Mesendoderm (in vitro differentiated cells): Measurements from ENCODE around the gene ENOX2.

Experiments
- DNase-seq: peaks from one replicate; pipeline ENCODE4 v3.0.0; 2013
- H2AK5ac ChIP-seq: 2 replicates; pipeline ENCODE4 v1.6.1; 2013; ENCODE audit warnings: low read length, inconsistent platforms
- H2BK120ac ChIP-seq: 2 replicates; pipeline ENCODE4 v1.6.1; 2013; ENCODE audit warnings: low read depth, mild to moderate bottlenecking, low read length, moderate library complexity, mixed read lengths
- H2BK15ac ChIP-seq: replicated peaks from 2 replicates; pipeline ENCODE4 v1.6.1; 2013; ENCODE audit warnings: low read depth, mild to moderate bottlenecking, moderate library complexity
- H2BK5ac ChIP-seq: 2 replicates; pipeline ENCODE4 v1.6.1; 2013; ENCODE audit warnings: low read length, inconsistent platforms
- H3K18ac ChIP-seq: 2 replicates; pipeline ENCODE4 v1.6.1; 2013; ENCODE audit warnings: mild to moderate bottlenecking, low read length, mixed read lengths
- H3K23ac ChIP-seq: one replicate; pipeline ENCODE4 v1.6.1; 2013; ENCODE audit warnings: low read length
- H3K27ac ChIP-seq: 2 replicates; pipeline ENCODE4 v1.5.1; 2013; ENCODE audit warnings: low read depth, mild to moderate bottlenecking, inconsistent platforms, low read length, moderate library complexity
- H3K27me3 ChIP-seq: 2 replicates; pipeline ENCODE4 v1.6.1; 2013; ENCODE audit warnings: low read length, control low read depth, mild to moderate bottlenecking, inconsistent platforms; ENCODE audit not compliant: insufficient read depth, poor library complexity
- H3K36me3 ChIP-seq: 2 replicates; pipeline ENCODE4 v1.6.1; 2013; ENCODE audit warnings: low read length, inconsistent platforms; ENCODE audit not compliant: control insufficient read depth, insufficient read depth
- H3K4ac ChIP-seq: one replicate; pipeline ENCODE4 v1.6.1; 2013; ENCODE audit warnings: low read depth, mild to moderate bottlenecking, low read length, moderate library complexity
- H3K4me1 ChIP-seq: 2 replicates; pipeline ENCODE4 v1.6.1; 2013; ENCODE audit warnings: low read depth, low read length, inconsistent platforms; ENCODE audit not compliant: control insufficient read depth
- H3K4me2 ChIP-seq: 2 replicates; pipeline ENCODE4 v1.6.1; 2013; ENCODE audit warnings: low read length
- H3K4me3 ChIP-seq: 2 replicates; pipeline ENCODE4 v1.5.1; 2013; ENCODE audit warnings: mild to moderate bottlenecking, low read length
- H3K56ac ChIP-seq: one replicate; pipeline ENCODE4 v1.6.1; 2013; ENCODE audit warnings: low read length
- H3K79me1 ChIP-seq: 2 replicates; pipeline ENCODE4 v1.6.1; 2013; ENCODE audit warnings: low read length, inconsistent platforms
- H3K79me2 ChIP-seq: 2 replicates; pipeline ENCODE4 v1.6.1; 2013; ENCODE audit warnings: mild to moderate bottlenecking, low read length; ENCODE audit not compliant: control insufficient read depth, insufficient read depth
- H3K9ac ChIP-seq: 2 replicates; pipeline ENCODE4 v1.6.1; 2013; ENCODE audit warnings: low read length, inconsistent platforms
- H4K5ac ChIP-seq: one replicate; pipeline ENCODE4 v1.6.1; 2013; ENCODE audit warnings: low read length
- H4K8ac ChIP-seq: one replicate; pipeline ENCODE4 v1.6.1; 2013; ENCODE audit warnings: low read depth, mild to moderate bottlenecking, control low read depth, low read length, moderate library complexity
- WGBS: extraction: QIAGEN DNeasy Blood & Tissue Kit; methylation state at CpG from one replicate; pipeline ENCODE4 v1.1.7; 2013; ENCODE audit warnings: low lambda C conversion rate, missing lambda C conversion rate; ENCODE audit not compliant: insufficient coverage; ENCODE audit errors: extremely low coverage; 5-methylcytosine and 5-hydroxymethylcytosine counted together

The ENOX2 gene

DNA sequence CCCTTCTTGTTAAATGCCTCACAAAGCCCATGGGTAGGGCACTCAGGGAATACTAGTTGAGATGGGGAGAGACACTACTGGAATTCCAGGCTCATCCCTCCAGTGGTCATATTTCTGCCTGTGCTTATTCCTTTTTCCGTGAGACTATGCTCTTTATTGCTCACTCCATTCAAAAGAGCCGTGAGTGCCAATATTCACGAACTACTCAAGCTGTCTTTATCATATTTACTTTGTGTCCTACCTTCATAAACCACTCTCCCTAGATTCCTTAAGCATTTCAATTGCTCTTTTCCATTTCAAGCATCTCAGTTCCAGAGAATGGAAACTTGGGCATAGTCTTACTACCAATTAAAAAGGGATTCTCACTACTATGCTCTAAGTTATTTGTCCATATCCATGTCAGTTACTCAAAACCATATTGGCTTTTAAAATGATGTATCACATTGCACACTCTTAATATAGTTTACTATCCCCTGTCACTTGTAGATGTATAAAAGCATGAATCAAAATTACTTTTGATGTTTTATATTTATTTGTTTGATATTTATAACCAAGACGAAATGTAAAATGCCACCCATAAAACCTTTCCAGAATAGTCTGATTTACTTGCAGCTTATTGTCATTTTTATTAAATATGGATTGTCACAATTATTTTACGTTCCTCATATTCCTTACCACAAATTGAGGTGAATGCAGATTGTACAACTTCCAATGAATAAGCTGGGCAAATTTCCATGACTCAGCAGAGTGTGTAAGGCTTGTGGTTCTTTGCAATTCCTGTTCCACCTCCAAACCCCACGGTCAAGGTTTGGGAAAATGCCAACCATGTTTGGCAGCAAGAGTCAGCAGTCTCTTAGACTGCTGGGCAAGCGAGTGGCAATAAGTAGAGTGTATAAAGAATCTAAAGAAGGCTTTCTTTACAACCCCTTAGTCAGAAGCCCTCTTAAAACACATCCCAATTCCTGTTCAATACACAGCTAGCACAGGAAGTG is 24.4 kb downstream of the ENOX2 start:
- Histone ChIP-seq H3K4ac (no peak overlapping the region), H3K4me1 (no peaks in the 10 kb centered on the region), H2BK5ac (no peak overlapping the region), H4K8ac (no peak overlapping the region), H3K36me3 (no peaks in the 10 kb centered on the region), H2BK15ac (no peak overlapping the region), H3K23ac (no peak overlapping the region), H3K27me3 (no peaks in the 10 kb centered on the region), H3K18ac (no peak overlapping the region), H3K4me2 (no peak overlapping the region), H3K27ac (no peak overlapping the region), H2AK5ac (no peak overlapping the region), H4K5ac (no peak overlapping the region), H2BK120ac (no peak overlapping the region), H3K4me3 (no peak overlapping the region), H3K79me2 (no peaks in the 10 kb centered on the region), H3K9ac (no peak overlapping the region), H3K56ac (no peak overlapping the region), H3K79me1 (no peaks in the 10 kb centered on the region)
- no peak for DNase-seq
- no CpG with 5 or more reads among the region's 7 CpGs for WGBS

DNA sequence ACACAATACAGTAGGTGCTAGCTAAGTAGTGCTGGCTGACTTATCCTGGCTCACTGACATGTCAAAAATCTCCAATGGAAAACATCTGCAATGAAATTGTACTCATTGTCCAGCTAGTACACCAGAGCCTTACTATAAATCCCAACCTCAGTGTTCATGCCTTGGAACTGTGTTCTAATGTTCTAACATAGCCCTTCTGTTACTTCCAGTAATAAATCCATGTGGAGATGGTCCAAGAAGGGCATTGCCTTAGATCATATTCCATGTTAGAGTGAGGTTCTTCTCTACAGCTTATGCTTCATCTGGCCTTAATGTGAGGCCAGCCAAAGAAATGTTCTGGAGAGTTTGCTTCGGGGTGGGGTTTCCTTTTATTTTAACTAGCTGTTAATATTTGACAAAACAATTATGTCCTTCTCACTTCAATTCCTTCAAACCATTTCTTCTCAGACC is 25.1 kb downstream of the ENOX2 start:
- Histone ChIP-seq H3K79me1 (no peaks in the 10 kb centered on the region), H3K4ac (no peak overlapping the region), H3K23ac (no peak overlapping the region), H2AK5ac (no peak overlapping the region), H3K56ac (no peak overlapping the region), H2BK5ac (no peak overlapping the region), H3K9ac (no peak overlapping the region), H2BK120ac (no peak overlapping the region), H3K4me3 (no peak overlapping the region), H3K79me2 (no peaks in the 10 kb centered on the region), H3K18ac (no peak overlapping the region), H4K5ac (no peak overlapping the region), H3K4me2 (no peak overlapping the region), H3K36me3 (no peaks in the 10 kb centered on the region), H3K4me1 (no peaks in the 10 kb centered on the region), H3K27ac (no peak overlapping the region), H3K27me3 (no peaks in the 10 kb centered on the region), H2BK15ac (no peak overlapping the region), H4K8ac (no peak overlapping the region)
- no peak for DNase-seq
- no CpG with 5 or more reads among the region's 1 CpG for WGBS

- Histone ChIP-seq H3K9ac (no peak overlapping the region), H3K23ac (no peak overlapping the region), H3K4me1 (no peaks in the 10 kb centered on the region), H3K4me2 (no peak overlapping the region), H3K79me2 (no peaks in the 10 kb centered on the region), H3K4ac (no peak overlapping the region), H3K18ac (no peak overlapping the region), H4K5ac (no peak overlapping the region), H4K8ac (no peak overlapping the region), H3K27me3 (no peaks in the 10 kb centered on the region), H3K36me3 (no peaks in the 10 kb centered on the region), H2BK120ac (no peak overlapping the region), H2BK15ac (no peak overlapping the region), H2BK5ac (no peak overlapping the region), H3K4me3 (no peak overlapping the region), H3K79me1 (no peaks in the 10 kb centered on the region), H2AK5ac (no peak overlapping the region), H3K27ac (no peak overlapping the region), H3K56ac (no peak overlapping the region)
- DNase-seq, result no peak
Measured at GRCh38 chrX:130876226-130876625, 26.8 kb downstream of the ENOX2 start.

DNA sequence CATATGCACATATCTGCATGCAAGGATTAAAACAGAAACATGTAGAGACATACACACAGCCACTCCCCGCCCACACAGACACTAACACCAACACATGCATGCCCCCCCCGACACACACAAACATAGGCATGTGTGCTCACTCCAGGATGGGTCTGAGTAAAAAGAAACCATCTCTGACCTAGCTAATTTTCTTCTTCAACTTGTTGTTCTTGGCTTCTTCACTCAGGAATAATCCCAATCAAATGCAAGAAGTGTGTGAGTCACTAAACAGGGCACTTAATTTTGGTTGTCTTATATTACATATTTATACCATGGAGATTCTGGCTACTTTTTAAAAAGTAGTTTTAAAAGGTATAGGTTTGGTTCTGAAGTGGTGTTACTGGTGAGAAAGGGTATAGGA is 28.3 kb downstream of the ENOX2 start:
- no peak overlapping the region for H2AK5ac ChIP-seq
- no peaks in the 10 kb centered on the region for H3K27me3 ChIP-seq
- DNase-seq, result no peak
- no peak overlapping the region for H3K56ac ChIP-seq
- H3K4me3 ChIP-seq, result no peak overlapping the region
- H3K4me1 ChIP-seq, result no peaks in the 10 kb centered on the region
- no peak overlapping the region for H3K23ac ChIP-seq
- H3K4me2 ChIP-seq, result no peak overlapping the region
- no peaks in the 10 kb centered on the region for H3K36me3 ChIP-seq
- no peak overlapping the region for H2BK5ac ChIP-seq
- no peak overlapping the region for H3K18ac ChIP-seq
- H3K79me2 ChIP-seq, result no peaks in the 10 kb centered on the region
- no peak overlapping the region for H2BK15ac ChIP-seq
- H3K79me1 ChIP-seq, result no peaks in the 10 kb centered on the region
- H3K4ac ChIP-seq, result no peak overlapping the region
- H4K5ac ChIP-seq, result no peak overlapping the region
- no peak overlapping the region for H2BK120ac ChIP-seq
- no CpG with 5 or more reads among the region's 2 CpGs for WGBS
- no peak overlapping the region for H3K9ac ChIP-seq
- no peak overlapping the region for H3K27ac ChIP-seq
- no peak overlapping the region for H4K8ac ChIP-seq

DNA sequence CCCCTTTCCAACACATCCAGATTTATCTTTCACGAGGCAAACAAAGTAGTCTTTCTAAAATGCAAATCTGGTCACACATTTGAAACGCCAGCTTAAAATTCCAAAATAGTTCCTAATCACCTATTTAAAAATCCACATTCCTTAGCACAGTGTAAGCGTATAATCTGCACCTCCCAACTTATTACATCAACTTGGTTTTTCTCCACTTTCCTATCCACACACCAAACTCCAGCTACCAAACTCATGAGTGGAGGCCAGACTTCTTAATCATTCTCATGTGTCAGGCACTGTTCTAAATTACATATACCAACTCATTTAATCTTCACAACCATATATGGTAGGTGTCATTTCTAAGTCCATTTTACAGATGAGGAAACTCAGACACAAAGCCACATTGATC is 33.8 kb downstream of the ENOX2 start:
- no peak overlapping the region for H3K27ac ChIP-seq
- H3K23ac ChIP-seq, result no peak overlapping the region
- H3K18ac ChIP-seq, result no peak overlapping the region
- no peak for DNase-seq
- H3K4me3 ChIP-seq, result no peak overlapping the region
- no peaks in the 10 kb centered on the region for H3K27me3 ChIP-seq
- H3K56ac ChIP-seq, result no peak overlapping the region
- H3K79me2 ChIP-seq, result no peaks in the 10 kb centered on the region
- WGBS, result 100% methylated on average over 1 of the region's 3 CpGs
- H3K4me1 ChIP-seq, result no peaks in the 10 kb centered on the region
- no peak overlapping the region for H4K8ac ChIP-seq
- no peaks in the 10 kb centered on the region for H3K36me3 ChIP-seq
- no peak overlapping the region for H3K4me2 ChIP-seq
- H2BK120ac ChIP-seq, result no peak overlapping the region
- H3K4ac ChIP-seq, result no peak overlapping the region
- no peak overlapping the region for H2BK5ac ChIP-seq
- no peak overlapping the region for H2BK15ac ChIP-seq
- no peak overlapping the region for H4K5ac ChIP-seq
- H3K9ac ChIP-seq, result no peak overlapping the region
- H2AK5ac ChIP-seq, result no peak overlapping the region
- H3K79me1 ChIP-seq, result no peaks in the 10 kb centered on the region

- H3K4me2 ChIP-seq, result no peak overlapping the region
- H3K56ac ChIP-seq, result no peak overlapping the region
- no peak overlapping the region for H3K4me3 ChIP-seq
- H3K9ac ChIP-seq, result no peak overlapping the region
- H3K79me1 ChIP-seq, result no peaks in the 10 kb centered on the region
- no peak for DNase-seq
- H3K4ac ChIP-seq, result no peak overlapping the region
- no peaks in the 10 kb centered on the region for H3K4me1 ChIP-seq
- no peak overlapping the region for H2BK5ac ChIP-seq
- no peak overlapping the region for H2BK15ac ChIP-seq
- H2BK120ac ChIP-seq, result no peak overlapping the region
- no peaks in the 10 kb centered on the region for H3K79me2 ChIP-seq
- H3K27me3 ChIP-seq, result no peaks in the 10 kb centered on the region
- no peak overlapping the region for H3K18ac ChIP-seq
- H3K36me3 ChIP-seq, result no peaks in the 10 kb centered on the region
- no CpG with 5 or more reads among the region's 1 CpG for WGBS
- no peak overlapping the region for H3K27ac ChIP-seq
- H4K5ac ChIP-seq, result no peak overlapping the region
- H2AK5ac ChIP-seq, result no peak overlapping the region
- H4K8ac ChIP-seq, result no peak overlapping the region
- H3K23ac ChIP-seq, result no peak overlapping the region
Measured at GRCh38 chrX:130861462-130861861, 41.5 kb downstream of the ENOX2 start.
